PFSK-1 (cell line): ENCODE results near the gene ATP11A.

Source experiments
- FOXP2 ChIP-seq: optimal IDR thresholded peaks from 2 replicates; pipeline ENCODE3; 2011; ENCODE audit warnings: borderline replicate concordance, control low read depth, inconsistent platforms; ENCODE audit not compliant: insufficient read depth; ENCODE audit errors: extremely low read length, extremely low read depth
- POLR2AphosphoS5 ChIP-seq: IDR thresholded peaks from 2 replicates; pipeline ENCODE4 v1.6.1; 2012; ENCODE audit warnings: low read depth, mild to moderate bottlenecking, control low read depth, low read length, moderate library complexity
- REST ChIP-seq, 2 experiments: IDR thresholded peaks; 2 replicates each; pipeline versions ENCODE4 v1.6.1 to v1.8.0; 2011 to 2012; ENCODE audit warnings: low read depth in 2 of 2, low read length in 2 of 2, control low read depth in 1 of 2, inconsistent platforms in 1 of 2, mild to moderate bottlenecking in 1 of 2, moderate library complexity in 1 of 2; ENCODE audit not compliant: insufficient read depth in 1 of 2
- SIN3A ChIP-seq: IDR thresholded peaks from 2 replicates; pipeline ENCODE4 v1.6.1; 2012; ENCODE audit warnings: mild to moderate bottlenecking, low read length, moderate library complexity, borderline replicate concordance; ENCODE audit not compliant: insufficient read depth
- TAF1 ChIP-seq: IDR thresholded peaks from 2 replicates; pipeline ENCODE4 v1.6.1; 2012; ENCODE audit warnings: low read length, control low read depth, borderline replicate concordance; ENCODE audit not compliant: insufficient read depth

- TF ChIP-seq TAF1 (no peak), REST (IDR thresholded peaks at IDR 0.05; ENCODE audit: insufficient read depth in 1 of 2, low read depth in 2 of 2, low read length in 2 of 2) (no peak), POLR2AphosphoS5 (no peak), FOXP2 (no peak), SIN3A (no peak)
Measured at GRCh38 chr13:112755331-112755730, 65.5 kb downstream of the ATP11A start.
